ENCODE data around the gene BMPR1B. TPM values are rescaled to one million over a fixed set of nuclear protein-coding genes. Genes with fewer than 3 reads are reported as not detected.
A peak's percentile ranks its signal among the peaks of the same experiment; 100 is the strongest.

Gene BMPR1B
- total RNA-seq, 2 donors from 2014 or later: 28.6 to 59.8 TPM

DNA sequence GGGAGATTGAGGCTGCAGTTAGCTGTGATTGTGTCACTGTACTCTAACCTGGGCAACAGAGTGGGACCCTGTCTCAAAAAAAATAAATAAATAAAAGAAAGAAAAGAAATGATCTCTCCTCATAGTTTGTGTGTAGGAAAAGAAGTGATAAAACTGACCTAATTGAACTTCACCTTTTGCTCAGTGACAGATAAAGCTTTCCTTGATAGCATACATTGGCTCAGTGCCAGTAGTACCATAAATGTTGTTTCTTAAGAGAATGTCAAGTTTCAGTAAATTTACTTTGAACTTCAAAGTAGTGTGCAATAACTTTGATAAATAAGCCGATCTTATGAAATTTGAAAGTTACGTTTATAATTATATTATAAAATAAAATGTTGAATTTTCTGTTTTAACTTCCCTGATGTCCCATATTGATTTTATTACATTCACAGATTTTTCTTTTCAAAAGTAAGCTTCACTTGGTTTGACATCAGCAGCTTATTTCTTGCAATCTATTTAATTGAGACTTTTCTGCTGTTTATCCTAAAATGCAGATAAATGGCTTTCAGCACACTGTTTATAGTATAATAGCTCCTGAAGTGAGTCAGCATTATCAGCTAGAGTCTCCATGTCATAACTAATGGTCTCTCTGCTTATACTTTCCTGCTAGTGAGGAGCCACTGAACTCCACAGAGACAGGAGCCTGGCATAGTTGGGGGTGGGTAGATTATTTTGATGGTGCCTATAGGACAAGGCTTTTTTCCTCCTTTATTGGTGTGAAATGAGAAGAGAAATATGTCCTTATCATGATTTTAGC lies 330.1 kb downstream of the BMPR1B start:
- WGBS: 87% methylated on average over 2 of the region's 2 CpGs
- Histone ChIP-seq H3K27me3 (replicated peaks; ENCODE audit: insufficient read depth) (no peaks in the 10 kb centered on the region), H3K4me1 (replicated peaks) (peaks cover 6% of the 10 kb centered on the region), H3K27ac (peak overlapping the region in 1 of 2 donors; percentile 6), H3K36me3 (no peaks in the 10 kb centered on the region), H3K9me3 (no peaks in the 10 kb centered on the region), H3K4me3 (no peak overlapping the region)
- DNase-seq (ENCODE audit: low spot score): no peak
- intact Hi-C loops (cut with DNase I): no loop called here
- TF ChIP-seq, protein P1, sequence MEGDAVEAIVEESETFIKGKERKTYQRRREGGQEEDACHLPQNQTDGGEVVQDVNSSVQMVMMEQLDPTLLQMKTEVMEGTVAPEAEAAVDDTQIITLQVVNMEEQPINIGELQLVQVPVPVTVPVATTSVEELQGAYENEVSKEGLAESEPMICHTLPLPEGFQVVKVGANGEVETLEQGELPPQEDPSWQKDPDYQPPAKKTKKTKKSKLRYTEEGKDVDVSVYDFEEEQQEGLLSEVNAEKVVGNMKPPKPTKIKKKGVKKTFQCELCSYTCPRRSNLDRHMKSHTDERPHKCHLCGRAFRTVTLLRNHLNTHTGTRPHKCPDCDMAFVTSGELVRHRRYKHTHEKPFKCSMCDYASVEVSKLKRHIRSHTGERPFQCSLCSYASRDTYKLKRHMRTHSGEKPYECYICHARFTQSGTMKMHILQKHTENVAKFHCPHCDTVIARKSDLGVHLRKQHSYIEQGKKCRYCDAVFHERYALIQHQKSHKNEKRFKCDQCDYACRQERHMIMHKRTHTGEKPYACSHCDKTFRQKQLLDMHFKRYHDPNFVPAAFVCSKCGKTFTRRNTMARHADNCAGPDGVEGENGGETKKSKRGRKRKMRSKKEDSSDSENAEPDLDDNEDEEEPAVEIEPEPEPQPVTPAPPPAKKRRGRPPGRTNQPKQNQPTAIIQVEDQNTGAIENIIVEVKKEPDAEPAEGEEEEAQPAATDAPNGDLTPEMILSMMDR (IDR thresholded peaks at IDR 0.05): no peak
- no peak for TF ChIP-seq POLR2A (IDR thresholded peaks at IDR 0.05)
- TF ChIP-seq POLR2AphosphoS5 (IDR thresholded peaks at IDR 0.05): no peak

DNA sequence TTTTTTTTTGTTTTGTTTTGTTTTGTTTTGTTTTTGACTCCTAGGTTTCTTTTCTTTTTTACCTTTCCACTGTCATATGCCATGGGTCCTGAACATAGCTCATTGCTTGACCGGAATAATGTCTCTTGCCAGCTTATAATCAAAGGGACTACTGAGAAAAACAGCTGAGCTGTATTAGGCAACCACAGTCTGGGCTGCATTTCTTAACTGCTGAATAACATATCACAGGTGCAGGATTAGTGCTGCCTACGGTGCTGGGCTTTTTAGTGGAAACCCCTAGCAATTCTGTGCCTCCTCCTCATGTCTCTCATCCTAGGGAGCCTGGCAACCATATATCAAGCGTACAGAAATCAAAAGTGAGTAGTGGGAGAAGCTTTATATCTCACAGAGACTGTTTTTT lies 333.5 kb downstream of the BMPR1B start:
- Histone ChIP-seq H3K4me3 (no peak overlapping the region), H3K36me3 (no peaks in the 10 kb centered on the region), H3K9me3 (no peaks in the 10 kb centered on the region), H3K27me3 (replicated peaks; ENCODE audit: insufficient read depth) (no peaks in the 10 kb centered on the region), H3K4me1 (replicated peaks) (no peaks in the 10 kb centered on the region), H3K27ac (peak overlapping the region in 1 of 2 donors; percentile 50)
- DNase-seq (ENCODE audit: low spot score): no peak
- intact Hi-C loops (cut with DNase I): loop anchor here (10.0 kb wide), 1 partner anchor 476 kb away; no protein-coding TSS in a partner anchor
- 88% methylated on average over 3 of the region's 3 CpGs for WGBS
- TF ChIP-seq POLR2A (IDR thresholded peaks at IDR 0.05) (no peak), POLR2AphosphoS5 (IDR thresholded peaks at IDR 0.05) (no peak)
- TF ChIP-seq, protein P1 (IDR thresholded peaks at IDR 0.05): no peak

DNA sequence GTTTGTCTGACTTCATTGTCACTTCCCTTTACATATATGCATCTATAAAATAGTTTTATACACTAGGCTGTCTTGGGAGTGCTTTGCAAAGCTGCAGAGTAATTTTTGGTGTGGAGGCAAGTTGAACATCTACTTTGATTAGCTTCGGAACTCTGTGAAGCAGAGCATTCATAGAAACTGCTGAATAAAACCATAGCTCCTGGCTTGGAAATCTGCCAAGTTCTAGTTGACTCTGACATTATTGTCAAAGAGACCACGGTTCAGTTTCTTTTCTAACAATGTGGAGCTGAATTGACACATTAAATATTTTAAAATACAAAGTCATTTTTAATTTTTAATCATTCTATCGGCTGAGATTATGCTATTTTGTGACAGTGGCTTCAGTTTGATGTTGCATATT lies 335.0 kb downstream of the BMPR1B start:
- intact Hi-C loops (cut with DNase I): loop anchor here (10.0 kb wide), 1 partner anchor 478 kb away; no protein-coding TSS in a partner anchor
- Histone ChIP-seq H3K27me3 (replicated peaks; ENCODE audit: insufficient read depth) (no peaks in the 10 kb centered on the region), H3K36me3 (no peaks in the 10 kb centered on the region), H3K4me1 (replicated peaks) (no peaks in the 10 kb centered on the region), H3K9me3 (no peaks in the 10 kb centered on the region), H3K4me3 (no peak overlapping the region), H3K27ac (peak overlapping the region; percentile 28 to 50)
- TF ChIP-seq POLR2AphosphoS5 (IDR thresholded peaks at IDR 0.05) (peak; percentile 9), POLR2A (IDR thresholded peaks at IDR 0.05) (no peak)
- TF ChIP-seq, protein P1 (IDR thresholded peaks at IDR 0.05): no peak
- 43% methylated on average over 3 of the region's 3 CpGs for WGBS
- no peak for DNase-seq (ENCODE audit: low spot score)

DNA sequence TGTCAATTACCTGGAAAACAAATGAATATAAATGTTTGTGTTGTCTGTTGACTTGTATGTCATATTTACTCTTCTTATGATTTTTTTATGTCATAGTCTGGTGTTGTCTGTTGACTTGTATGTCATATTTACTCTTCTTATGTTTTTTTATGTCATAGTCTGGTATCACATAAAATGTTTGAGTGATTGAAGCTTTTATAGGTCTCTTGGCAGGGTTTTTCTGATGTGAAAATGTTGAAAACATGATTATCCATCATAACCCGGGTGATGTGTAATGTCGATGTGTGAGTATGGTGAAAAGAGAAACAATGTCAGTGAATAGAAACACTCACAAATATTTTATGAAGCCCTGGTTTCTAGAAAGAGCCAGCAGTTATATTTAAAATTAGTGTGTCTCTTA lies 335.7 kb downstream of the BMPR1B start:
- Histone ChIP-seq H3K4me1 (replicated peaks) (no peaks in the 10 kb centered on the region), H3K27ac (peak overlapping the region; percentile 48 to 50), H3K36me3 (no peaks in the 10 kb centered on the region), H3K4me3 (no peak overlapping the region), H3K27me3 (replicated peaks; ENCODE audit: insufficient read depth) (no peaks in the 10 kb centered on the region), H3K9me3 (no peaks in the 10 kb centered on the region)
- WGBS: 97% methylated on average over 2 of the region's 2 CpGs
- intact Hi-C loops (cut with DNase I): loop anchor here (10.0 kb wide), 1 partner anchor 479 kb away; no protein-coding TSS in a partner anchor
- DNase-seq (ENCODE audit: low spot score): no peak
- TF ChIP-seq, protein P1 (IDR thresholded peaks at IDR 0.05): no peak
- TF ChIP-seq POLR2A (IDR thresholded peaks at IDR 0.05) (no peak), POLR2AphosphoS5 (IDR thresholded peaks at IDR 0.05) (no peak)

All from prostate gland (tissue), 2 donors.